H1 (cell line): ENCODE results near the gene KCNMA1. TPM values are rescaled to one million over a fixed set of nuclear protein-coding genes. Genes with fewer than 3 reads are reported as not detected.

ENCODE experiments used
- CTCF ChIA-PET: fragments of 300-600 bp; sonication (Branson Sonifier 250); formaldehyde crosslinking; loops from one replicate; lab custom pipeline; 2021; ENCODE audit not compliant: partially characterized antibody; lab: Charles Lee
- POLR2A ChIA-PET: fragments of 300-600 bp; sonication (Branson Sonifier 250); formaldehyde crosslinking; loops from one replicate; lab custom pipeline; 2021; ENCODE audit warnings: inconsistent platforms; ENCODE audit not compliant: partially characterized antibody; lab: Charles Lee
- DNase-seq, 2 experiments: peaks; one replicate each; pipeline versions ENCODE4 v3.0.0 to v3.0.0-alpha.2; 2010 to 2022; ENCODE audit warnings: low spot score in 2 of 2, low read depth in 1 of 2, mixed read lengths in 1 of 2
- FAIRE-seq: peaks from 2 replicates; lab custom pipeline; 2011; peaks lifted over from hg19 to GRCh38; lab: Jason Lieb, UNC
- H2AFZ ChIP-seq: 2 replicates; pipeline ENCODE4 v1.8.1; 2012; ENCODE audit warnings: low read length, inconsistent platforms
- H2AK5ac ChIP-seq: 2 replicates; pipeline ENCODE4 v1.6.1; 2013; ENCODE audit warnings: low read depth, low read length
- H2BK120ac ChIP-seq: replicated peaks from 2 replicates; pipeline ENCODE3; 2013; ENCODE audit warnings: low read depth, low read length, inconsistent platforms
- H2BK12ac ChIP-seq: 2 replicates; pipeline ENCODE4 v1.6.1; 2013; ENCODE audit warnings: low read depth, low read length
- H2BK15ac ChIP-seq: 2 replicates; pipeline ENCODE4 v1.6.1; 2013; ENCODE audit warnings: low read length
- H2BK20ac ChIP-seq: 2 replicates; pipeline ENCODE4 v1.6.1; 2013; ENCODE audit warnings: low read length
- H2BK5ac ChIP-seq: 2 replicates; pipeline ENCODE4 v1.6.1; 2013; ENCODE audit warnings: low read depth, low read length
- H3K14ac ChIP-seq: 2 replicates; pipeline ENCODE4 v1.6.1; 2013; ENCODE audit warnings: inconsistent platforms; ENCODE audit not compliant: insufficient read length
- H3K18ac ChIP-seq: 2 replicates; pipeline ENCODE4 v1.6.1; 2013; ENCODE audit warnings: low read length; ENCODE audit errors: extremely low read depth
- H3K23ac ChIP-seq: 2 replicates; pipeline ENCODE4 v1.6.1; 2013; ENCODE audit warnings: inconsistent platforms; ENCODE audit not compliant: insufficient read length
- H3K23me2 ChIP-seq: 2 replicates; pipeline ENCODE4 v1.6.1; 2013; ENCODE audit warnings: low read depth, low read length
- H3K27ac ChIP-seq: 2 replicates; pipeline ENCODE4 v1.6.1; 2011; ENCODE audit warnings: low read depth, low read length, inconsistent platforms
- H3K27me3 ChIP-seq, 4 experiments: replicated peaks in 1 of 4; 1 replicate in 1 of 4; 2 replicates in 3 of 4; pipeline versions ENCODE4 v1.6.1 to v1.8.1; 2011 to 2013; ENCODE audit warnings: low read length in 3 of 4, mild to moderate bottlenecking in 3 of 4, inconsistent platforms in 2 of 4, mixed read lengths in 2 of 4, moderate library complexity in 1 of 4; ENCODE audit not compliant: control insufficient read depth in 3 of 4, insufficient read depth in 3 of 4; ENCODE audit errors: extremely low read depth in 1 of 4
- H3K36me3 ChIP-seq, 4 experiments: 2 replicates each; pipeline versions ENCODE4 v1.6.1 to v1.8.1; 2011 to 2013; ENCODE audit warnings: mild to moderate bottlenecking in 4 of 4, low read length in 3 of 4, moderate library complexity in 2 of 4, control low read depth in 1 of 4, inconsistent platforms in 1 of 4; ENCODE audit not compliant: insufficient read depth in 4 of 4, control insufficient read depth in 2 of 4
- H3K4ac ChIP-seq: replicated peaks from 2 replicates; pipeline ENCODE3; 2013; ENCODE audit warnings: low read length, low read depth, mixed read lengths, inconsistent platforms; ENCODE audit not compliant: insufficient read length
- H3K4me1 ChIP-seq, 4 experiments: replicated peaks in 1 of 4; 1 replicate in 1 of 4; 2 replicates in 3 of 4; pipeline versions ENCODE4 v1.6.1 to v1.8.1; 2011 to 2013; ENCODE audit warnings: low read length in 3 of 4, inconsistent platforms in 2 of 4, mixed read lengths in 1 of 4; ENCODE audit not compliant: insufficient read depth in 4 of 4, control insufficient read depth in 3 of 4
- H3K4me2 ChIP-seq, 2 experiments: 2 replicates each; pipeline versions ENCODE4 v1.6.1 to v1.8.1; 2011 to 2013; ENCODE audit warnings: low read depth in 2 of 2, low read length in 2 of 2, control low read depth in 1 of 2, inconsistent platforms in 1 of 2, mild to moderate bottlenecking in 1 of 2; ENCODE audit not compliant: insufficient read depth in 1 of 2
- H3K4me3 ChIP-seq, 4 experiments: fragments of 200-600, 300-600 bp in 1 of 4; sonication (generic), shearing (Covaris generic), sonication (Bioruptor Twin) in 1 of 4; 2 replicates each; pipeline versions ENCODE4 v1.5.1 to v1.8.1; 2011 to 2016; ENCODE audit warnings: low read length in 4 of 4, low read depth in 3 of 4, control low read depth in 2 of 4, inconsistent platforms in 2 of 4, mild to moderate bottlenecking in 2 of 4, mixed read lengths in 1 of 4, moderate library complexity in 1 of 4; ENCODE audit not compliant: insufficient read depth in 2 of 4; ENCODE audit errors: extremely low read depth in 1 of 4
- H3K56ac ChIP-seq: replicated peaks from 2 replicates; pipeline ENCODE3; 2013; ENCODE audit warnings: low read depth, mild to moderate bottlenecking, mixed read lengths, low read length, inconsistent platforms; ENCODE audit not compliant: insufficient read length
- H3K79me1 ChIP-seq: 2 replicates; pipeline ENCODE4 v1.6.1; 2013; ENCODE audit warnings: low read depth, low read length, control low read depth
- H3K79me2 ChIP-seq, 2 experiments: 2 replicates each; pipeline versions ENCODE4 v1.6.1 to v1.8.1; 2012 to 2013; ENCODE audit warnings: low read length in 2 of 2, mild to moderate bottlenecking in 2 of 2, inconsistent platforms in 1 of 2; ENCODE audit not compliant: insufficient read depth in 2 of 2, control insufficient read depth in 1 of 2
- H3K9ac ChIP-seq, 4 experiments: replicated peaks in 1 of 4; 1 replicate in 1 of 4; 2 replicates in 3 of 4; pipeline versions ENCODE4 v1.6.1 to v1.8.1; 2011 to 2013; ENCODE audit warnings: low read depth in 3 of 4, low read length in 3 of 4, control low read depth in 2 of 4, mild to moderate bottlenecking in 2 of 4, moderate library complexity in 2 of 4, inconsistent platforms in 1 of 4; ENCODE audit errors: extremely low read depth in 1 of 4
- H3K9me3 ChIP-seq, 2 experiments: 2 replicates each; pipeline versions ENCODE4 v1.6.1 to v1.8.1; 2012 to 2013; ENCODE audit warnings: mild to moderate bottlenecking in 2 of 2, moderate library complexity in 2 of 2, control low read depth in 1 of 2, inconsistent platforms in 1 of 2, low read depth in 1 of 2, low read length in 1 of 2, mixed read lengths in 1 of 2; ENCODE audit not compliant: insufficient read depth in 2 of 2
- H4K20me1 ChIP-seq, 2 experiments: replicated peaks in 1 of 2; 2 replicates each; pipeline versions ENCODE3 to v1.8.1; 2011 to 2013; ENCODE audit warnings: inconsistent platforms in 2 of 2, low read length in 2 of 2, mild to moderate bottlenecking in 1 of 2; ENCODE audit not compliant: insufficient read depth in 2 of 2, control insufficient read depth in 1 of 2
- H4K5ac ChIP-seq: 2 replicates; pipeline ENCODE4 v1.6.1; 2013; ENCODE audit warnings: low read length, low read depth, mixed read lengths, inconsistent platforms; ENCODE audit not compliant: insufficient read length
- H4K8ac ChIP-seq: 2 replicates; pipeline ENCODE4 v1.8.0; 2013; ENCODE audit warnings: mild to moderate bottlenecking, moderate library complexity, low read length, inconsistent platforms; ENCODE audit not compliant: insufficient read depth; ENCODE audit errors: extremely low read depth
- H4K91ac ChIP-seq: replicated peaks from 2 replicates; pipeline ENCODE3; 2013; ENCODE audit warnings: low read length, mixed read lengths, inconsistent platforms; ENCODE audit not compliant: insufficient read length
- EP300 ChIP-seq, 2 experiments: IDR thresholded peaks; 1 replicate in 1 of 2; 2 replicates in 1 of 2; pipeline ENCODE4 v1.6.1; 2011 to 2012; ENCODE audit warnings: low read depth in 2 of 2, low read length in 2 of 2, mild to moderate bottlenecking in 2 of 2, borderline replicate concordance in 1 of 2, inconsistent platforms in 1 of 2, moderate library complexity in 1 of 2
- MAX ChIP-seq: IDR thresholded peaks from 2 replicates; pipeline ENCODE4 v1.6.1; 2012; ENCODE audit warnings: inconsistent platforms
- POLR2A ChIP-seq, 2 experiments: IDR thresholded peaks; 1 replicate in 1 of 2; 2 replicates in 1 of 2; pipeline ENCODE4 v1.6.1; 2011; ENCODE audit warnings: low read depth in 2 of 2, low read length in 2 of 2, mild to moderate bottlenecking in 2 of 2; ENCODE audit errors: control extremely low read depth in 1 of 2
- RXRA ChIP-seq: IDR thresholded peaks from 2 replicates; pipeline ENCODE4 v1.6.1; 2011; ENCODE audit warnings: low read depth, mild to moderate bottlenecking, low read length, moderate library complexity; ENCODE audit not compliant: insufficient read depth
- WGBS, 2 experiments: shearing (Covaris generic) in 1 of 2; methylation state at CpG; one replicate each; pipeline versions ENCODE4 v1.1.6 to v1.1.7; 2013 to 2015; ENCODE audit warnings: low lambda C conversion rate in 2 of 2, mixed read lengths in 2 of 2, inconsistent platforms in 1 of 2, low coverage in 1 of 2, missing lambda C conversion rate in 1 of 2; ENCODE audit not compliant: insufficient replicate concordance in 2 of 2, insufficient coverage in 1 of 2, insufficient read length in 1 of 2; ENCODE audit errors: extremely low coverage in 1 of 2, missing lambda C conversion rate in 1 of 2; 5-methylcytosine and 5-hydroxymethylcytosine counted together
- polyA plus RNA-seq, 7 experiments: library from polyadenylated mRNA; depleted of rRNA in 3 of 7; stranded (reverse) in 5 of 7; unstranded in 2 of 7; fragments of >200 nt in 5 of 7; fragments of 200-250 nt in 2 of 7; gene quantifications; 1 replicate in 5 of 7; 2 replicates in 1 of 7; 4 replicates in 1 of 7; pipeline versions ENCODE4 v1.2.1 to v1.2.3, GENCODE V29; 2011 to 2013; ENCODE audit warnings: missing spikeins in 2 of 7, mixed read lengths in 2 of 7
- total RNA-seq: library from RNA; stranded (reverse); fragmentation: NEBNext Ultra II Directional; extraction: Animal tissue kit (Norgen Biotek cat#: 25700); gene quantifications from 2 replicates; pipeline ENCODE4 v1.2.1, GENCODE V29; 2021

Gene KCNMA1
- total and polyA plus RNA-seq, 2 of the 8 experiments (the other 6 are each of a cell fraction or from before 2014, with no cell fraction given): 10.2 to 11.1 TPM

GRCh38 chr10:77444041-77444440 is 193.6 kb downstream of the KCNMA1 start:
- no peaks in the 10 kb centered on the region for H3K9me3 ChIP-seq
- no peak overlapping the region for H2BK15ac ChIP-seq
- DNase-seq (no peak), FAIRE-seq (no peak)
- no peak overlapping the region for H3K18ac ChIP-seq
- H3K4me3 ChIP-seq: no peak overlapping the region
- no peak overlapping the region for H3K27ac ChIP-seq
- H3K23ac ChIP-seq: no peak overlapping the region
- H3K79me2 ChIP-seq: no peaks in the 10 kb centered on the region
- H3K4me2 ChIP-seq: no peak overlapping the region
- no peak overlapping the region for H2BK20ac ChIP-seq
- H3K9ac ChIP-seq: no peak overlapping the region
- H4K20me1 ChIP-seq: no peaks in the 10 kb centered on the region
- H3K14ac ChIP-seq: no peak overlapping the region
- no peak overlapping the region for H3K56ac ChIP-seq
- no peak overlapping the region for H2BK5ac ChIP-seq
- peaks cover 0 to 3% (median 0%) of the 10 kb centered on the region in 4 experiments; a peak in 1 of 7 replicates for H3K4me1 ChIP-seq
- H2BK12ac ChIP-seq: no peak overlapping the region
- H3K36me3 ChIP-seq: no peaks in the 10 kb centered on the region
- ChIA-PET POLR2A (no interaction called here), CTCF (interaction anchor here (0.9 to 2.8 kb wide), 4 partner anchors 15 to 51 kb away, joined by 3 to 16 read pairs (median 4); no protein-coding TSS in a partner anchor)
- no peaks in the 10 kb centered on the region for H3K27me3 ChIP-seq
- H3K23me2 ChIP-seq: no peaks in the 10 kb centered on the region; the same call in 1 of the 2 replicates
- no peak overlapping the region for H4K91ac ChIP-seq
- WGBS, 2 experiments: 92% methylated on average over 2 of the region's 2 CpGs; no CpG with 5 or more reads in 1 of the 2 experiments
- H3K4ac ChIP-seq: no peak overlapping the region
- no peak overlapping the region for H2BK120ac ChIP-seq
- H4K8ac ChIP-seq: no peak overlapping the region
- no peak overlapping the region for H2AFZ ChIP-seq
- H4K5ac ChIP-seq: no peak overlapping the region
- no peak overlapping the region for H2AK5ac ChIP-seq
- H3K79me1 ChIP-seq: no peaks in the 10 kb centered on the region
- TF ChIP-seq RXRA (no peak), POLR2A (IDR thresholded peaks at IDR 0.05; ENCODE audit: control extremely low read depth in 1 of 2, low read depth in 2 of 2, low read length in 2 of 2) (no peak), MAX (no peak), EP300 (IDR thresholded peaks at IDR 0.05; ENCODE audit: borderline replicate concordance in 1 of 2, low read depth in 2 of 2, low read length in 2 of 2) (no peak)
